Body of pancreas (tissue), 4 donors: Measurements from ENCODE around the gene MYO7B.

Experiments
- CTCF ChIP-seq, 7 experiments: fragments of 450-650 bp in 4 of 7; fragments of 200-600 bp in 3 of 7; sonication (generic) in 3 of 7; IDR thresholded peaks; one replicate each; pipeline ENCODE4 v1.5.1; 2016 to 2019; ENCODE audit warnings: antibody characterized with exemption in 7 of 7
- POLR2A ChIP-seq, 3 donors: fragments of 450-650 bp; IDR thresholded peaks; one replicate each; pipeline ENCODE4 v1.6.1; 2016; ENCODE audit warnings: antibody characterized with exemption in 3 of 3, mild to moderate bottlenecking in 2 of 3

GRCh38 chr2:127568128-127568527, 32.6 kb downstream of the MYO7B start:
- TF ChIP-seq POLR2A (IDR thresholded peaks at IDR 0.05) (no peak), CTCF (IDR thresholded peaks at IDR 0.05) (no peak)
